VCaP (cell line): ENCODE results near the gene ZNF467.

Experiments used
- H3K27ac ChIP-seq: fragments of 450-650 bp; 2 replicates; pipeline ENCODE4 v1.5.1; 2017
- TF ChIP-seq, protein P1 (sequence below): fragments of 450-650 bp; conservative IDR thresholded peaks from 2 replicates; pipeline ENCODE4 v1.5.1; 2017; ENCODE audit warnings: mild to moderate bottlenecking, moderate library complexity

The ZNF467 gene

GRCh38 chr7:149784251-149784608, 10.8 kb upstream of the ZNF467 start:
- no peak overlapping the region for H3K27ac ChIP-seq
- TF ChIP-seq, protein P1, sequence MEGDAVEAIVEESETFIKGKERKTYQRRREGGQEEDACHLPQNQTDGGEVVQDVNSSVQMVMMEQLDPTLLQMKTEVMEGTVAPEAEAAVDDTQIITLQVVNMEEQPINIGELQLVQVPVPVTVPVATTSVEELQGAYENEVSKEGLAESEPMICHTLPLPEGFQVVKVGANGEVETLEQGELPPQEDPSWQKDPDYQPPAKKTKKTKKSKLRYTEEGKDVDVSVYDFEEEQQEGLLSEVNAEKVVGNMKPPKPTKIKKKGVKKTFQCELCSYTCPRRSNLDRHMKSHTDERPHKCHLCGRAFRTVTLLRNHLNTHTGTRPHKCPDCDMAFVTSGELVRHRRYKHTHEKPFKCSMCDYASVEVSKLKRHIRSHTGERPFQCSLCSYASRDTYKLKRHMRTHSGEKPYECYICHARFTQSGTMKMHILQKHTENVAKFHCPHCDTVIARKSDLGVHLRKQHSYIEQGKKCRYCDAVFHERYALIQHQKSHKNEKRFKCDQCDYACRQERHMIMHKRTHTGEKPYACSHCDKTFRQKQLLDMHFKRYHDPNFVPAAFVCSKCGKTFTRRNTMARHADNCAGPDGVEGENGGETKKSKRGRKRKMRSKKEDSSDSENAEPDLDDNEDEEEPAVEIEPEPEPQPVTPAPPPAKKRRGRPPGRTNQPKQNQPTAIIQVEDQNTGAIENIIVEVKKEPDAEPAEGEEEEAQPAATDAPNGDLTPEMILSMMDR, result no peak

- H3K27ac ChIP-seq, result no peak overlapping the region
- TF ChIP-seq, protein P1, result no peak
Observed at GRCh38 chr7:149783386-149784250, 10.2 kb upstream of the ZNF467 start.

DNA sequence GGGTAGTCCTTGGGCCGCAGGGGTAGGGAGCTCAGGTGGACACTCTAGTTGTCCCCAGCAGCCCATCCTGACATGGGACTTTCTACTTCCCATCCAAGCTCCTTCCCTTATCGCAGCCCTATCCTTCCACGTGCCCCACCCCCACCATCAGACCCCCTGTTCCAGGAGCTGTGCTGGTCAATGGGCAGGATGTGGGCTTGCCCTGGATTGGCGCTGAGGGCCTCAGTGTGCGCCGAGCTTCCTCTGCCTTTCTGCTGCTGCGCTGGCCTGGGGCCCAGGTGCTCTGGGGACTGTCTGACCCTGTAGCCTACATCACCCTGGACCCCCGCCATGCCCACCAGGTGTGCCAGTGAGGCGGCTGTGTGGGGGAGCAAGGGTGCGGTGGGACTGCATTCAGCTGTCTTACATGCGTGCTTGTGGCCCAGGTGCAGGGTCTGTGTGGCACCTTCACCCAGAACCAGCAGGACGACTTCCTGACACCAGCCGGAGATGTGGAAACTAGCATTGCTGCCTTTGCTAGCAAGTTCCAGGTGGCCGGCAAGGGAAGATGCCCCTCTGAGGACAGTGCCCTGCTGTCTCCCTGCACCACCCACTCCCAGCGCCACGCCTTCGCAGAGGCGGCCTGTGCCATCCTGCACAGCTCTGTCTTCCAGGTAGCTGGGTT, 9.4 kb upstream of the ZNF467 start:
- TF ChIP-seq, protein P1, result no peak
- H3K27ac ChIP-seq, result no peak overlapping the region

DNA sequence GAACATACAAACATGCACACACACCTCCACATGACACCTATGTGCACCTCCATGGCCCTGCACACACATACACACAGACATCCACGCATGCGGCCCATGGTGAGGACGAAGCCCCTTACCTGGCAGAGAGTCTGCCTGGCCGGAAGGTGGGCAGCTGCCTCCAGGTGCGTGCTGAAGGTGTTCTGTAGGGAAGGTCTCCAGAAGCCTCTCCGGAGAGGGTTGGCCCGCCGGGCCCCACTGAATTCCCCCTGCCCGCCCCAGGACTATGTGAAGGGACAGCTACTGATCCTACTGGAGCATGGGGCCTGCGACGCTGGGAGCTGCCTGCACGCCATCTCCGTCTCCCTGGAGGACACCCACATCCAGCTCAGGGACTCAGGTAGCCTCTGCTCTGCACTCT, 8.5 kb upstream of the ZNF467 start:
- TF ChIP-seq, protein P1, result no peak
- no peak overlapping the region for H3K27ac ChIP-seq

DNA sequence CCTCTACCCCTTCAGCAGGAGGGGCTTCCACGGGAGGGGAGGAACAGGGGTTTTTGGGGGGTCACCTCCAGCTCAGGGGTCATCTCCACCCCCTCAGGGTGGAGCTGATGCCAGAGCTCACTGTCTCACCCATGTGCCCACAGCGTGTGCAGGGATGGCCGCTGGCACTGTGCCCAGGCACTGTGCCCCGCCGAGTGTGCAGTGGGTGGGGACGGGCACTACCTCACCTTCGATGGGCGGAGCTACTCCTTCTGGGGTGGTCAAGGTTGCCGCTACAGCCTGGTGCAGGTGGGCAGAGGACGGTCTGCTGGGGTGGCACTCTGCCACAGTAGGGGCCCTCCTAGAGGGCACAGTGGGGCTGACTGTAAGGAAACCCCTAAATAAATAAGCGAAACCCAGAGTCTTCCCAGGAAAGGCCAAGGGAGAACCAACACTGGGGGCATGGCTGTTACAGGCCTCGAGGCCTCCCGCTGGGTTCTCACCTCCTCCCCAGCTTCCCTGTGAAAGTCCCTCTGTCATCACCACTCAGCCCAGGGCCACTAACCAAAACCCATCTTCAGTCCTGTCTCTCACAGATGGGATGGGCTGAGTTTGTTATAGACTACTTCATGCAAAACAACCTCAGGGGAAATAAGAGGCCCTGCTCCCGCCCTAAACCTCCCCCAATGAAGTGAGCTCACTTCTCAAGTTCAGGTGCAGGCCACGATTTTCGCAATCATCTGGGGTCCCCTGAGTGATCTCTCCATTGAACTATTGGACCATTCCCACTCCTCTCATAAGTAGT, 7.4 kb upstream of the ZNF467 start:
- H3K27ac ChIP-seq, result no peak overlapping the region
- TF ChIP-seq, protein P1, result no peak

- H3K27ac ChIP-seq, result no peak overlapping the region
- TF ChIP-seq, protein P1, result no peak
Observed at GRCh38 chr7:149780056-149780455, 6.7 kb upstream of the ZNF467 start.

DNA sequence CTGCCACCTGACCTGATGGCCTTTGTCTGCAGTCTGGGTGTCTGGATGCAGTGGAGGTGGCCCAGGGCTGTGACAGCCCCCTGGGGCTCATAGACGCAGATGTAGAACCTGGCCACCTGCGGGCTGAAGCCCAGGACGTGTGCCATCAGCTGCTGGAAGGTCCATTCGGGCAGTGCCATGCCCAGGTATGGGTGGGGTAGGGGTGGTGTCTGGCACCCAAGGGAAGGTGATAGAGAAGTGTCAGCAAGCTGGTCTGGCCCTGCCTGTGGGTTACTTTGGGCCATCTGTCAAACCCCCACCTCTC, 6.1 kb upstream of the ZNF467 start:
- H3K27ac ChIP-seq, result no peak overlapping the region
- TF ChIP-seq, protein P1, result no peak
